ENCODE results near the gene TAF7.

DNA sequence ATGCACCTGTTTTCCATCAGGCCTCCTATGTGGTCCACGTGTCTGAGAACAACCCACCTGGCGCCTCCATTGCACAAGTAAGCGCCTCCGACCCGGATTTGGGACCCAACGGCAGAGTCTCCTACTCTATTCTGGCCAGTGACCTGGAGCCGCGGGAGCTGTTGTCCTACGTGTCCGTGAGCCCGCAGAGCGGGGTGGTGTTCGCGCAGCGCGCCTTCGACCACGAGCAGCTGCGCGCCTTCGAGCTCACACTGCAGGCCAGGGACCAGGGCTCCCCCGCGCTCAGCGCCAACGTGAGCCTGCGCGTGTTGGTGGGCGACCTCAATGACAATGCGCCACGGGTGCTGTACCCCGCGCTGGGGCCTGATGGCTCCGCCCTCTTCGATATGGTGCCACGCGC, 31.0 kb upstream of the TAF7 start:
- TF ChIP-seq EZH2 (IDR thresholded peaks at IDR 0.05; ENCODE audit: low read length, missing control alignments): no peak
- no peak for TF ChIP-seq CTCF (conservative IDR thresholded peaks at IDR 0.05 in 1 of 2, IDR thresholded peaks at IDR 0.05 in 1 of 2; ENCODE audit: low read depth in 1 of 2, low read length in 2 of 2)

Measured in fibroblast of lung (primary cell).